Esophagus muscularis mucosa (tissue), 4 donors: Measurements from ENCODE around the gene NBEAL2. TPM values are rescaled to one million over a fixed set of nuclear protein-coding genes. Genes with fewer than 3 reads are reported as not detected.

Experiments
- DNase-seq: peaks from one replicate; pipeline ENCODE4 v3.0.0-alpha.2; 2017; ENCODE audit errors: extremely low spot score
- H3K27ac ChIP-seq, 4 donors: fragments of 200-600 bp; sonication (generic); replicated peaks in 1 of 4; 1 replicate in 3 of 4; 2 replicates in 1 of 4; pipeline ENCODE4 v1.5.1; 2016 to 2019; ENCODE audit warnings: mild to moderate bottlenecking in 1 of 4
- H3K27me3 ChIP-seq, 4 donors: fragments of 200-600 bp; sonication (generic); one replicate each; pipeline versions ENCODE4 v1.5.1 to v1.6.0; 2016 to 2019
- H3K36me3 ChIP-seq, 4 donors: fragments of 200-600 bp; sonication (generic); one replicate each; pipeline ENCODE4 v1.5.1; 2016 to 2019
- H3K4me1 ChIP-seq, 4 donors: fragments of 200-600 bp; sonication (generic); one replicate each; pipeline ENCODE4 v1.5.1; 2016 to 2019
- H3K4me3 ChIP-seq, 4 donors: fragments of 200-600 bp; sonication (generic); 1 replicate in 2 of 4; 2 replicates in 2 of 4; pipeline ENCODE4 v1.5.1; 2016 to 2019; ENCODE audit warnings: mild to moderate bottlenecking in 4 of 4, moderate library complexity in 1 of 4
- H3K9me3 ChIP-seq, 4 donors: fragments of 200-600 bp; sonication (generic); 1 replicate in 3 of 4; 2 replicates in 1 of 4; pipeline ENCODE4 v1.5.1; 2016 to 2019
- CTCF ChIP-seq, 3 experiments: fragments of 200-600 bp in 2 of 3; fragments of 450-650 bp in 1 of 3; sonication (generic) in 2 of 3; IDR thresholded peaks; one replicate each; pipeline ENCODE4 v1.5.1; 2017 to 2019; ENCODE audit warnings: antibody characterized with exemption in 3 of 3, mild to moderate bottlenecking in 2 of 3, moderate library complexity in 1 of 3
- EP300 ChIP-seq: sonication (generic); formaldehyde crosslinking; IDR thresholded peaks from one replicate; pipeline ENCODE4 v1.6.1; 2017; ENCODE audit warnings: antibody characterized with exemption
- POLR2A ChIP-seq: fragments of 450-650 bp; IDR thresholded peaks from one replicate; pipeline ENCODE4 v1.6.1; 2017; ENCODE audit warnings: antibody characterized with exemption, moderate library complexity, mild to moderate bottlenecking, low read depth
- POLR2AphosphoS5 ChIP-seq, 2 donors: sonication (generic); formaldehyde crosslinking; IDR thresholded peaks; one replicate each; pipeline ENCODE4 v1.6.1; 2017; ENCODE audit warnings: antibody characterized with exemption in 2 of 2
- WGBS: methylation state at CpG from one replicate; pipeline ENCODE4 v1.1.5; 2018; 5-methylcytosine and 5-hydroxymethylcytosine counted together
- intact Hi-C: fragments of 100-400 bp; cut with DNase I; formaldehyde crosslinking; loops from one replicate; pipeline ENCODE4 v1.15.1; 2023
- total RNA-seq, 4 donors: library from RNA; depleted of rRNA; stranded (reverse); fragments of >200 nt; gene quantifications; one replicate each; pipeline versions ENCODE4 v1.1.0 to v1.2.1, GENCODE V29; 2016

Gene NBEAL2
- total RNA-seq, 4 donors from 2014 or later, result 16.6 to 22.1 (median 21.2) TPM

GRCh38 chr3:46931631-46932331 lies 47.7 kb upstream of the NBEAL2 start:
- H3K4me1 ChIP-seq, result peaks cover 99 to 100% (median 100%) of the 10 kb centered on the region in 4 donors
- DNase-seq, result no peak
- peak overlapping the region; percentile 73 to 83 (median 80) for H3K27ac ChIP-seq
- intact Hi-C loops, result no loop called here
- 23% methylated on average over 6 of the region's 6 CpGs for WGBS
- H3K4me3 ChIP-seq, result no peak overlapping the region
- TF ChIP-seq POLR2AphosphoS5 (IDR thresholded peaks at IDR 0.05), result peak in 1 of 2 donors; percentile 21
- no peak for TF ChIP-seq EP300
- no peaks in the 10 kb centered on the region for H3K27me3 ChIP-seq
- H3K36me3 ChIP-seq, result peaks cover 0 to 22% (median 8%) of the 10 kb centered on the region in 4 donors
- no peaks in the 10 kb centered on the region for H3K9me3 ChIP-seq

- Histone ChIP-seq H3K36me3 (peaks cover 0 to 20% (median 16%) of the 10 kb centered on the region in 4 donors), H3K4me1 (peaks cover 97 to 99% (median 98%) of the 10 kb centered on the region in 4 donors), H3K9me3 (no peaks in the 10 kb centered on the region), H3K27me3 (no peaks in the 10 kb centered on the region), H3K27ac (peak overlapping the region; percentile 73 to 83 (median 80)), H3K4me3 (no peak overlapping the region)
- intact Hi-C loops, result no loop called here
- 72% methylated on average over 6 of the region's 7 CpGs for WGBS
- TF ChIP-seq POLR2AphosphoS5 (IDR thresholded peaks at IDR 0.05) (no peak), POLR2A (no peak), CTCF (IDR thresholded peaks at IDR 0.05) (no peak), EP300 (no peak)
- DNase-seq, result no peak
Measured at GRCh38 chr3:46932455-46933225, 46.8 kb upstream of the NBEAL2 start.

- H3K27me3 ChIP-seq, result no peaks in the 10 kb centered on the region
- DNase-seq, result no peak
- H3K27ac ChIP-seq, result peak overlapping the region; percentile 73 to 83 (median 80)
- intact Hi-C loops, result no loop called here
- peaks cover 97 to 99% (median 98%) of the 10 kb centered on the region in 4 donors for H3K4me1 ChIP-seq
- WGBS, result 67% methylated on average over 5 of the region's 6 CpGs
- no peaks in the 10 kb centered on the region for H3K9me3 ChIP-seq
- TF ChIP-seq EP300 (no peak), POLR2A (no peak)
- H3K36me3 ChIP-seq, result peaks cover 0 to 23% (median 19%) of the 10 kb centered on the region in 4 donors
- H3K4me3 ChIP-seq, result no peak overlapping the region
Measured at GRCh38 chr3:46933261-46933660, 46.2 kb upstream of the NBEAL2 start.

GRCh38 chr3:46934072-46934471 lies 45.4 kb upstream of the NBEAL2 start:
- intact Hi-C loops, result no loop called here
- Histone ChIP-seq H3K36me3 (peaks cover 0 to 25% (median 19%) of the 10 kb centered on the region in 4 donors), H3K4me1 (peaks cover 97 to 99% (median 98%) of the 10 kb centered on the region in 4 donors), H3K27me3 (no peaks in the 10 kb centered on the region), H3K9me3 (no peaks in the 10 kb centered on the region), H3K27ac (peak overlapping the region; percentile 73 to 83 (median 78)), H3K4me3 (no peak overlapping the region)
- TF ChIP-seq CTCF (IDR thresholded peaks at IDR 0.05) (no peak), POLR2A (no peak), POLR2AphosphoS5 (IDR thresholded peaks at IDR 0.05) (no peak), EP300 (no peak)
- 56% methylated on average over 2 of the region's 2 CpGs for WGBS
- no peak for DNase-seq

DNA sequence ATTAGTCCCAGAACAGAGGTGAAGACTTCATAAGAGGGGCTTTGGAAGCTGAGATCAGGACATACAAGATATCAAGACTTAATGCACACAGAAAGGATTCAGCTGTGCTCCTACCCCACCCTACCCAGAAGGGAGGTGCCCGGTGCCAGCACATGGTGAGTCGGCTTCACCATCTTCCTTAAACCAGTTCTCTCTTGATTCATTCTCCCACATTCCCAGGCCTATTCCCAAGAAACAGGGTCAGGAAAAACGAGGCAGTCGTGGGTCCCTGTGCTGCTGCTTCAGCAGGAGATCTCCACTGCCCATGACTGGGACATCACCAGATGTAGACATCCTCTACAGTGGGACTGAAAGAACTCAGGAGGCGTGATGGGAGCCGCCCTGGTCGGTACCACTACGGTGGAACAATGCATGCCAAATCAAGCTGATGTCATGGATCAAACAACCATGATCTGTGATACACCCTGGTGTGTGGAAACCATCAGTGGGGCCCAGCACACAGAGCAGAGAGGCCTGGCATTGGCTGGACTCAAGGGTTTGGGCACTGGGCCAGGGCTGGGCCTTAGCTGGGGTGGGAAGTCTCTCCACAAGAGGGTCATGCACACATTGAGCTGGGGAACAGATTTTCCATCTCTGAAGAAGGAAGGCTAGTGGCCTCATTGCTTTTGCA lies 44.8 kb upstream of the NBEAL2 start:
- DNase-seq, result no peak
- intact Hi-C loops, result loop anchor here (5.0 kb wide), 1 partner anchor 43 kb away; the partner anchor contains the start of genes CCDC12 and NBEAL2
- peaks cover 97 to 99% (median 98%) of the 10 kb centered on the region in 4 donors for H3K4me1 ChIP-seq

More for the DNA sequence above, 44.8 kb upstream of the NBEAL2 start:
- Histone ChIP-seq H3K27ac (peak overlapping the region; percentile 73 to 83 (median 78)), H3K36me3 (peaks cover 4 to 31% (median 22%) of the 10 kb centered on the region in 4 donors), H3K4me3 (no peak overlapping the region), H3K9me3 (no peaks in the 10 kb centered on the region), H3K27me3 (no peaks in the 10 kb centered on the region)
- 70% methylated on average over 6 of the region's 8 CpGs for WGBS
- TF ChIP-seq EP300, result no peak
- TF ChIP-seq CTCF (IDR thresholded peaks at IDR 0.05), result no peak
- TF ChIP-seq POLR2AphosphoS5 (IDR thresholded peaks at IDR 0.05), result no peak
- TF ChIP-seq POLR2A, result no peak
